ENCODE measurements around the gene NKAIN2.

The NKAIN2 gene

DNA sequence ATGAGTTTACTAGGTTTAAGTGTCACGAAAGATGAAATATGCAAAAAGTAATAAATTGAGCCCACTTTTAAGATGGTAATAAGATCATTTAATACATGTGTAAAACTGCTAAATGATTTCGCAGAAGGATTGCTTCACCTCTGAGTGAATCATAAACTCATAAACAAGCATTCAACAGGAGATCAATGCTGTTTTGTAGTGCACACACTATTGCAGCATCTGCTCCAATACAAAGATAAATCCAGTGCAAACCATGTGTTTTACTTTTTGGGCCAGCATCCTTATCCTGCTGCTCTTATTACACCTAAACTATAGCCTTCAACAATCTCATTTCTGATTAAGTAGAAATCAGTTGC, 400.1 kb downstream of the NKAIN2 start:
- no peaks in the 10 kb centered on the region for H3K36me3 Mint-ChIP-seq (ENCODE audit: low read depth)
- H3K4me3 Mint-ChIP-seq: no peak overlapping the region
- H3K27ac Mint-ChIP-seq: no peak overlapping the region
- no peaks in the 10 kb centered on the region for H3K9me3 Mint-ChIP-seq
- H3K27me3 Mint-ChIP-seq (ENCODE audit: low read depth, poor library complexity): no peaks in the 10 kb centered on the region
- no peaks in the 10 kb centered on the region for H3K4me1 Mint-ChIP-seq
- no peak for DNase-seq
- TF ChIP-seq, protein P1, sequence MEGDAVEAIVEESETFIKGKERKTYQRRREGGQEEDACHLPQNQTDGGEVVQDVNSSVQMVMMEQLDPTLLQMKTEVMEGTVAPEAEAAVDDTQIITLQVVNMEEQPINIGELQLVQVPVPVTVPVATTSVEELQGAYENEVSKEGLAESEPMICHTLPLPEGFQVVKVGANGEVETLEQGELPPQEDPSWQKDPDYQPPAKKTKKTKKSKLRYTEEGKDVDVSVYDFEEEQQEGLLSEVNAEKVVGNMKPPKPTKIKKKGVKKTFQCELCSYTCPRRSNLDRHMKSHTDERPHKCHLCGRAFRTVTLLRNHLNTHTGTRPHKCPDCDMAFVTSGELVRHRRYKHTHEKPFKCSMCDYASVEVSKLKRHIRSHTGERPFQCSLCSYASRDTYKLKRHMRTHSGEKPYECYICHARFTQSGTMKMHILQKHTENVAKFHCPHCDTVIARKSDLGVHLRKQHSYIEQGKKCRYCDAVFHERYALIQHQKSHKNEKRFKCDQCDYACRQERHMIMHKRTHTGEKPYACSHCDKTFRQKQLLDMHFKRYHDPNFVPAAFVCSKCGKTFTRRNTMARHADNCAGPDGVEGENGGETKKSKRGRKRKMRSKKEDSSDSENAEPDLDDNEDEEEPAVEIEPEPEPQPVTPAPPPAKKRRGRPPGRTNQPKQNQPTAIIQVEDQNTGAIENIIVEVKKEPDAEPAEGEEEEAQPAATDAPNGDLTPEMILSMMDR (IDR thresholded peaks at IDR 0.05): no peak

DNA sequence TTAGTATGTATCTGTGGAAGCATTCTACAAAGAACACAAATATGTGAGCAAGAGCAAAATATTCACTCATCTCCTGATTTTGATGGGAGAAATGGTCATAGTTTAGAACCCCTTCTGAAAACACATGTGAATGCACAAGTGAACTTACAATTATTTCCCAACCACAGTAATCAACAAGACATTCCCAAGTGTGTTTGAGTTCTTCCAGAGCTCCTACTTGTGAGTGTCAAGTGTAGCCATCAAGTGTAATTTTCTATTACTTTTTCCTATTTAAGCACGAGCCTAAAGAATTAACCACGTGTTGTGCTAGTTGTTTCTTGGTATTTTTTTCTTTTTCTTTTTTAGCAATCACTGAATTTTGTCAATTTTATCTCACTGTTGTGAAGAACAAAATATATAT, 402.3 kb downstream of the NKAIN2 start:
- no peak overlapping the region for H3K4me3 Mint-ChIP-seq
- H3K9me3 Mint-ChIP-seq: no peaks in the 10 kb centered on the region
- H3K27ac Mint-ChIP-seq: no peak overlapping the region
- no peaks in the 10 kb centered on the region for H3K4me1 Mint-ChIP-seq
- DNase-seq: no peak
- TF ChIP-seq, protein P1 (IDR thresholded peaks at IDR 0.05): no peak
- no peaks in the 10 kb centered on the region for H3K27me3 Mint-ChIP-seq (ENCODE audit: low read depth, poor library complexity)
- H3K36me3 Mint-ChIP-seq (ENCODE audit: low read depth): no peaks in the 10 kb centered on the region

DNA sequence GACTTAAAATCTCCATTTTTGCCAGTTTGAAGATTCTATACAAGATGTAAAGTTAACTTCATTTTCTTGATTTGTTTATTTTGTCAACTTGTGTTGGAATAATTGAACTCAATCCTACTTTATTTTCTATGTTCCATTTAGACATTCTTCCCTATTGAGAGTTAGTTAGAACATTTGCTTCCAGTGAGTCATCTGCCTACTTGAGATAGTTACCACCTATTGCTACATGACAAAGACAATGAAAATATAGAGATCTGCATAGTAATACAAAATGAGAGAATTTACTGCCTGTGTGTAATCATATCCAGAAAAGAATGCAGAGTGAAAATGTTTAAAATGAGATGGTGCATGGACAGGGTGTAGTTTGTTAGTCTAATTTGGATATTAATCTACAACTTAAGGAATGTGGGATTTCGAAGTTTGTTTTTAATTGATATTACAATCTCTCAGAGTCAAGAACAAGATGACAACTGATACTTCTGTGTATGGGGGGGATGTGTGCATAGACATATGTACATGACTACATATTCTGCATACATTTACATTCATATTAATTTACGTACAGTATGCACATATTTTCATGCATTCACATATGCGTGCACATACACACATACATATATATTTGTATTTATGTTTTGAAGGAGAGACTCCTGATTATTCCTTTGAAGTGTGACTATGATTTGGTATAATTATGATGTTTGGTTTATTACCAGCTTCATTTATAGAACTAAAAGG, 420.1 kb downstream of the NKAIN2 start:
- Mint-ChIP-seq H3K27ac (no peak overlapping the region), H3K27me3 (ENCODE audit: low read depth, poor library complexity) (peaks cover 3% of the 10 kb centered on the region), H3K36me3 (ENCODE audit: low read depth) (no peaks in the 10 kb centered on the region), H3K4me1 (no peaks in the 10 kb centered on the region), H3K4me3 (no peak overlapping the region), H3K9me3 (peaks cover 6% of the 10 kb centered on the region)
- no peak for DNase-seq
- TF ChIP-seq, protein P1 (IDR thresholded peaks at IDR 0.05): no peak

DNA sequence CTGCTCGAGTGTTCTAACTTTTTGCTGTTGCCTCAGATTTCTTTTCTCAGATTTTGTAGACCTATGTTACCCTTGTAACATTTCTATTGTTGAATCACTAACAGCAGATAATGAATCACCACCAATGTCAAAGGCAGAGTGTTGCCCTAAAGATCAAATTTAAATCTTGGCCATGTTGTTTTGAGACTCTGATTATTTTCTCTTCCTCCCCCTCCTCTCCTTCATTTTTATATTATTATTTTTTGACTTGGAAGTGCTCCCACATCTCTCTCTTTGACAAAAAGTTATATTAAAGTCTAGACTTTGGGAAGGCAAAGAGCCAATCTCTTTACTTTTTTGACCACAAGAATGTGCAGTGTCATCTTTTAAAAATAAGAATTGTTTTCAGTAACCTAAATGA, 422.7 kb downstream of the NKAIN2 start:
- no peak for DNase-seq
- no peak overlapping the region for H3K4me3 Mint-ChIP-seq
- no peaks in the 10 kb centered on the region for H3K27me3 Mint-ChIP-seq (ENCODE audit: low read depth, poor library complexity)
- peaks cover 16% of the 10 kb centered on the region for H3K9me3 Mint-ChIP-seq
- TF ChIP-seq, protein P1 (IDR thresholded peaks at IDR 0.05): no peak
- H3K36me3 Mint-ChIP-seq (ENCODE audit: low read depth): no peaks in the 10 kb centered on the region
- H3K27ac Mint-ChIP-seq: no peak overlapping the region
- no peaks in the 10 kb centered on the region for H3K4me1 Mint-ChIP-seq

DNA sequence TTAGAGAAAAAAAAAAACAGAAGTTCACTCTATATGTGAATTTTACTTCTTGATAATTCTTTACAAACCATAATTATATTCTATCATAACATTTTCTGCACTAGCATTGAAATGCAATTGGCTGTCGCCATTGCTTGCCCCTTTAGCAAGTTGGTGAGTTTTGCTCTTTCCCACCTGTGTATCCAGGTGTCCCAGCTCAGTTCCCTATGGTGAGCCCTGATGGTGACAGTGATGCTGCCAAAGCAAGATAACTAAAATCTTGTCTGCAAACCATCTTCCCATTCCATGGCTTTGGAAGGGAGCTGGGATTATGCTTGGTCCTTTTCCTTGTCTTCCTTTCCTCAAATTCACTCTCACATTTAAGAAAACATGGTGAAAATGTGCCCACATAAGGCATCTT, 429.6 kb downstream of the NKAIN2 start:
- Mint-ChIP-seq H3K9me3 (peaks cover 18% of the 10 kb centered on the region), H3K4me3 (no peak overlapping the region), H3K4me1 (no peaks in the 10 kb centered on the region), H3K27me3 (ENCODE audit: low read depth, poor library complexity) (no peaks in the 10 kb centered on the region), H3K36me3 (ENCODE audit: low read depth) (no peaks in the 10 kb centered on the region), H3K27ac (no peak overlapping the region)
- no peak for DNase-seq
- TF ChIP-seq, protein P1 (IDR thresholded peaks at IDR 0.05): no peak

DNA sequence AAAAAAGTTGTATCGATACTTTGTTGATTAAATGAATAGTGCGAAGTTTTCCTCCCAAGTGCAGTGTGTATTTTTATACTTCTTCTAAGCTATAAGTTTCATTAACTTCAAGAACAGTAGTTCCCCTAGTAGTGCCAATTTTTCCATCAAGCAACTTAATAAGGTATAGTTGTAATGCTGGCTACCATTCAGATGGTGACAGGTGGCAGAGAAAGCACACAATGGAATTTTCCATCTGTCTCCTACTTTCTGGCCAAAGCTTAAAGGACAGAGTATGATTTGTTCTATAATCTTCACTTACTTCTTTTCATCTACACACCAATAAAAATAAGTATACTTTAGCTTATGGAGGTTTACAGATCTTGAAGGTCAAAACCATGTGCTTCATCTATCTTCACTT, 431.1 kb downstream of the NKAIN2 start:
- no peaks in the 10 kb centered on the region for H3K36me3 Mint-ChIP-seq (ENCODE audit: low read depth)
- no peak for DNase-seq
- TF ChIP-seq, protein P1 (IDR thresholded peaks at IDR 0.05): no peak
- H3K27me3 Mint-ChIP-seq (ENCODE audit: low read depth, poor library complexity): peaks cover 4% of the 10 kb centered on the region
- H3K4me1 Mint-ChIP-seq: no peaks in the 10 kb centered on the region
- no peak overlapping the region for H3K27ac Mint-ChIP-seq
- H3K4me3 Mint-ChIP-seq: no peak overlapping the region
- peaks cover 9% of the 10 kb centered on the region for H3K9me3 Mint-ChIP-seq
